HG03097 (cell line): ENCODE measurements around the gene UCN2.

ENCODE experiments used
- ATAC-seq: cut with Tn5 transposase; IDR thresholded peaks from one replicate; pipeline ENCODE4 v1.9.1; 2021; ENCODE audit not compliant: unreplicated experiment, low FRiP score

The UCN2 gene

GRCh38 chr3:48591886-48592518 lies 28.4 kb upstream of the UCN2 start:
- no peak for ATAC-seq

GRCh38 chr3:48591436-48591835 lies 27.9 kb upstream of the UCN2 start:
- no peak for ATAC-seq

GRCh38 chr3:48588230-48588629 lies 24.6 kb upstream of the UCN2 start:
- ATAC-seq, result no peak

- ATAC-seq, result no peak
These were observed 24.1 kb upstream of the UCN2 start for GRCh38 chr3:48587686-48588085.

GRCh38 chr3:48585411-48585810 lies 21.8 kb upstream of the UCN2 start:
- no peak for ATAC-seq

- no peak for ATAC-seq
These were observed 21.3 kb upstream of the UCN2 start for GRCh38 chr3:48584836-48585235.

GRCh38 chr3:48581621-48582481 lies 18.3 kb upstream of the UCN2 start:
- ATAC-seq, result no peak

GRCh38 chr3:48576647-48577046 lies 13.1 kb upstream of the UCN2 start:
- no peak for ATAC-seq

GRCh38 chr3:48575366-48575765 lies 11.8 kb upstream of the UCN2 start:
- ATAC-seq, result no peak

GRCh38 chr3:48573973-48574585 lies 10.5 kb upstream of the UCN2 start:
- no peak for ATAC-seq

GRCh38 chr3:48572517-48572916 lies 8.9 kb upstream of the UCN2 start:
- ATAC-seq, result no peak

- no peak for ATAC-seq
These were observed 8.4 kb upstream of the UCN2 start for GRCh38 chr3:48571938-48572337.

- ATAC-seq, result no peak
These were observed 6.3 kb upstream of the UCN2 start for GRCh38 chr3:48569808-48570450.

GRCh38 chr3:48569400-48569799 lies 5.8 kb upstream of the UCN2 start:
- no peak for ATAC-seq

GRCh38 chr3:48568476-48568875 lies 4.9 kb upstream of the UCN2 start:
- ATAC-seq, result no peak

- no peak for ATAC-seq
These were observed 3.9 kb upstream of the UCN2 start for GRCh38 chr3:48567500-48567899.

GRCh38 chr3:48567090-48567489 lies 3.5 kb upstream of the UCN2 start:
- no peak for ATAC-seq

GRCh38 chr3:48566401-48566760 lies 2.8 kb upstream of the UCN2 start:
- no peak for ATAC-seq

- ATAC-seq, result no peak
These were observed 2.2 kb upstream of the UCN2 start for GRCh38 chr3:48565591-48566400.

- no peak for ATAC-seq
These were observed 1.6 kb upstream of the UCN2 start for GRCh38 chr3:48565186-48565585.

GRCh38 chr3:48564667-48565066 lies 1.1 kb upstream of the UCN2 start:
- no peak for ATAC-seq
